ENCODE measurements around the gene INTS6. TPM values are rescaled to one million over a fixed set of nuclear protein-coding genes. Genes with fewer than 3 reads are reported as not detected.

INTS6 gene
- total RNA-seq, 4 donors from 2014 or later = 22.4 to 35.0 (median 29.8) TPM

DNA sequence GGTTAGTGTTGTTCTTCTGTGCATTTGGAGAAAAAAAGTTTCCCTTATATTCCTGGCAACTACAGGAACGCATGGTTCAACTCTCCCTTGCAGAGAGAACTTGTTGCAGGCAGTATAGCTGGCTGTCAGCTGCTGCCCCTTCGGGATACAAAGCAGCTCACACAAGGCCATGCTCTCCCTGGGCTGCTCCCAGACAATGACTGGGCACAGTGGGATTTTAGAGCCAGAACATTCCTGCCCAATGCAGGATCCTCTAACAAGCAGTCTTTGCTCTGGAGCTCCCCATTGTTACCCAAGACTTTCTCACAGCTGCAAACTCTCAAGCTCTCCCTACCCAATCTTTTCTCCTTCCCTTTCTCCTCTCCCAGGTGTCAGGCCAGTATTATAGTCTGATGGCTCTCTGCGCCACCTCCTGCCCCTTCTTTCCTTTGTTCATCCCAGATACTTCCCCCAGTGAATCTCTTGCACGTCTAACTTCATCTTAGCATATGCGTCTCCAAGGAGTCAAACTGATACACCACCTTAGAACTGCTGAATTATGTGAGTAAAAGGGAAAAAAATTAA is 140.8 kb downstream of the INTS6 start:
- H3K36me3 ChIP-seq = no peaks in the 10 kb centered on the region
- no peaks in the 10 kb centered on the region for H3K9me3 ChIP-seq

More for the DNA sequence above, 140.8 kb downstream of the INTS6 start:
- H3K27me3 ChIP-seq = no peaks in the 10 kb centered on the region
- H3K27ac ChIP-seq = no peak overlapping the region
- no peak for TF ChIP-seq POLR2A (IDR thresholded peaks at IDR 0.05)
- TF ChIP-seq, protein P1, sequence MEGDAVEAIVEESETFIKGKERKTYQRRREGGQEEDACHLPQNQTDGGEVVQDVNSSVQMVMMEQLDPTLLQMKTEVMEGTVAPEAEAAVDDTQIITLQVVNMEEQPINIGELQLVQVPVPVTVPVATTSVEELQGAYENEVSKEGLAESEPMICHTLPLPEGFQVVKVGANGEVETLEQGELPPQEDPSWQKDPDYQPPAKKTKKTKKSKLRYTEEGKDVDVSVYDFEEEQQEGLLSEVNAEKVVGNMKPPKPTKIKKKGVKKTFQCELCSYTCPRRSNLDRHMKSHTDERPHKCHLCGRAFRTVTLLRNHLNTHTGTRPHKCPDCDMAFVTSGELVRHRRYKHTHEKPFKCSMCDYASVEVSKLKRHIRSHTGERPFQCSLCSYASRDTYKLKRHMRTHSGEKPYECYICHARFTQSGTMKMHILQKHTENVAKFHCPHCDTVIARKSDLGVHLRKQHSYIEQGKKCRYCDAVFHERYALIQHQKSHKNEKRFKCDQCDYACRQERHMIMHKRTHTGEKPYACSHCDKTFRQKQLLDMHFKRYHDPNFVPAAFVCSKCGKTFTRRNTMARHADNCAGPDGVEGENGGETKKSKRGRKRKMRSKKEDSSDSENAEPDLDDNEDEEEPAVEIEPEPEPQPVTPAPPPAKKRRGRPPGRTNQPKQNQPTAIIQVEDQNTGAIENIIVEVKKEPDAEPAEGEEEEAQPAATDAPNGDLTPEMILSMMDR (IDR thresholded peaks at IDR 0.05) = no peak
- TF ChIP-seq EP300 (IDR thresholded peaks at IDR 0.05) = no peak
- no peak for TF ChIP-seq POLR2AphosphoS5 (IDR thresholded peaks at IDR 0.05)
- no peak for ATAC-seq
- H3K4me1 ChIP-seq = no peaks in the 10 kb centered on the region
- 96 to 97% methylated on average over 3 to 4 of the region's 5 CpGs for WGBS, 2 donors (ENCODE audit: low coverage in 1 of 2)
- H3K4me3 ChIP-seq = no peak overlapping the region

Small RNAs within 50 kb of the gene (small RNA-seq; reads per million reads assigned to genes)
- gene MIR5693 = 0 reads per million in 4 donors
- gene RN7SL320P = 0 reads per million in 4 donors
- gene SNRPGP11 = 0 reads per million in 4 donors

Other genes starting within 250 kb of the INTS6 start
- gene FAM124A, start 230.6 kb downstream of the INTS6 start, total RNA-seq = 10 to 100 TPM; 13.7 to 23.2 (median 15.2) TPM
- gene SERPINE3, start 113.3 kb downstream of the INTS6 start, total RNA-seq = under 1 TPM in 1 of 4 donors, not detected in 3; 0.78 TPM
- 10 to 100 TPM in 2 of 4 donors, 1 to 10 TPM in 2; 5.2 to 11.5 (median 8.5) TPM for gene WDFY2, start 131.4 kb upstream of the INTS6 start, total RNA-seq